ENCODE data around the gene TRABD2A. TPM values are rescaled to one million over a fixed set of nuclear protein-coding genes. Genes with fewer than 3 reads are reported as not detected.

TRABD2A gene
- total and polyA plus RNA-seq, 2 of the 13 experiments (the other 11 are each of a cell fraction or from before 2014, with no cell fraction given) = 0.15 TPM; not detected in 1

- TF ChIP-seq CEBPZ (IDR thresholded peaks at IDR 0.05; ENCODE audit: low read length) (no peak), KDM5B (CRISPR knock-in tag; IDR thresholded peaks at IDR 0.05; ENCODE audit: borderline replicate concordance) (peak; percentile 82; the same call in 1 of the 2 replicates), KAT8 (CRISPR knock-in tag; IDR thresholded peaks at IDR 0.05) (peak; percentile 92), ZNF691 (CRISPR knock-in tag; IDR thresholded peaks at IDR 0.05; ENCODE audit: borderline replicate concordance, low read depth) (peak; percentile 99), ZNF17 (CRISPR knock-in tag; IDR thresholded peaks at IDR 0.05) (no peak), ZNF205 (CRISPR knock-in tag; IDR thresholded peaks at IDR 0.05) (peak; percentile 98), ZNF609 (CRISPR knock-in tag; IDR thresholded peaks at IDR 0.05; ENCODE audit: borderline replicate concordance) (peak; percentile 92), UBTF (CRISPR knock-in tag; IDR thresholded peaks at IDR 0.05) (peak; percentile 93), PAF1 (CRISPR knock-in tag; IDR thresholded peaks at IDR 0.05) (no peak)
Observed at GRCh38 chr2:84925724-84926376, 45.0 kb upstream of the TRABD2A start (continued).
